Sigmoid colon (tissue), 3 donors: Measurements from ENCODE around the gene OPCML.

Source experiments
- CTCF ChIP-seq, 4 experiments: fragments of 450-650 bp in 3 of 4; fragments of 200-600 bp in 1 of 4; IDR thresholded peaks; one replicate each; pipeline ENCODE4 v1.5.1; 2016 to 2019; ENCODE audit warnings: antibody characterized with exemption in 4 of 4, mild to moderate bottlenecking in 3 of 4, moderate library complexity in 2 of 4
- POLR2A ChIP-seq, 2 donors: fragments of 450-650 bp; IDR thresholded peaks; one replicate each; pipeline ENCODE4 v1.6.1; 2016; ENCODE audit warnings: antibody characterized with exemption in 2 of 2, mild to moderate bottlenecking in 2 of 2, moderate library complexity in 2 of 2

DNA sequence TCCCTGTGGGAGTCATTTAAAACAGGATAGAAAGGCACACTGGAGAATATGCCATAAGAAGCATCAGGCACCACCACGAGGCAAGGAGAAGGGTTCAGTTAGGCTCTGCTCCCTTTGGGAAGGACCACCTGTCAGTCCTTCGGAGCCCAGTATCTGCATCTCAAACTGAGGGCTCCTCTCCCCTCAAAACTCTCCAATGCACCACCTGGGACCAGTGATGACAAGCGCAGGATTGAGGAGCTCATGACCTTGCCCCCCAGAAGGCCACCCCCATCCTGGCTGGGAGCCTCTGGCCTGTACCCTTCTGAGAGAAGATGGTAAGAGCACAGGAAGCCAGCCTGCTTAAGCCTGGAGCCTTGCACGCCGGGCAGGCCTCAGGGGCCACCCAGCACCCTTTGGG is 39.4 kb downstream of the OPCML start:
- TF ChIP-seq CTCF (IDR thresholded peaks at IDR 0.05), result no peak
- TF ChIP-seq POLR2A (IDR thresholded peaks at IDR 0.05), result no peak
